Pons (tissue), 1 donor: ENCODE measurements around the gene DPM3.

ENCODE experiments used
- DNase-seq: peaks from one replicate; pipeline ENCODE4 v3.0.0-alpha.2; 2016; ENCODE audit warnings: low spot score

The DPM3 gene

DNA sequence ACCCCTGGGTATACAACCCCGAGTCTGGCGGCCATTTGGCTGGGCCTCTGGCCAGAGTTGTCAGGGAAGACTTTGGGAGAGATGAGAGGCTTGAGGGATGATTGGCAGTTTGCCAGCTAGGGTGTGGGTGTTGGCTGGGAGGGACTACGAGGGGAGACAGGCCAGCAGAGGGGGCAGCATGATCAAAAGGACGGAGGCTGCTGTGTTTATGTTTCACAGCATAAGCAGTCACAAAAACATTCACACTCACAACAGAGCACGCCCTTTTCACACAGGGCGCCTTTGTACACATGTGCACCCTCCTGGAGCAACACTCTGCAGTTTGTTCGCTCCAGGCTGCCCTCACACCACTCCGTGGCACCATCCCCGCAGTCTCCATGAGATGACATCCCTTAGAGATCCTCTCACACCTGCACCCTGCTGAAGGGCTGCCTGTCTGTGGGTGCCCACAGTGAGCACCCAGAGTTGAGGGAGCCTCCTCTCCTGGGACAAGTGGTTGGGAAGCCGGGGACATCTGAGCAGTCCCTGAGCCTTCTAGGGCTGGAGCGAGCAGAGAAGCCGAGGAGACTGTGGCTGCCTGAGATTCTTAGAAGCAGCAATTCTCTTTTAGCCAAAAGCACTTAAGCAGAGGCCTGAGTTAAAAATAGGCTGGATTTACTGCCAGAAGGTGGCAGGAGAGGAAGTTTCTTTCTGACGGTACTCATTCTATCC lies 46.3 kb downstream of the DPM3 start:
- peak; percentile 69 for DNase-seq

DNA sequence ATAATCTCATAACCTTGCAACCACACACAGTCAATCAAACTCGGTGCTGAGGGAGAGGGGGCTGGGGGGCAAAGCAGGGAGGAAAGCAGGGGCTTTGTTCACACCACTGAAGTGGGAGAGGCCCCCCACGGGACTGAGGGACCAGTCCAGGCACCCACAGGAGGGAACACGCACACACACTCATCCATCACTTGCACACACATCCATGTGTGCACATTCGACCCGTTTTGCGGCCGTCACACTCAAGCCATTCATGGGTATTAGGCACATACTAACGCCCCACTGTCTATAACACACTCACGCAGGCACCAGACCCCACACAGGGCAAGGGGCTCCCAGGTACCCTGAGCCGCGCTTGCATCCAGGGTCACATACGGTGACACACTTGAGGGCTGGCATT lies 47.7 kb downstream of the DPM3 start:
- DNase-seq = no peak

DNA sequence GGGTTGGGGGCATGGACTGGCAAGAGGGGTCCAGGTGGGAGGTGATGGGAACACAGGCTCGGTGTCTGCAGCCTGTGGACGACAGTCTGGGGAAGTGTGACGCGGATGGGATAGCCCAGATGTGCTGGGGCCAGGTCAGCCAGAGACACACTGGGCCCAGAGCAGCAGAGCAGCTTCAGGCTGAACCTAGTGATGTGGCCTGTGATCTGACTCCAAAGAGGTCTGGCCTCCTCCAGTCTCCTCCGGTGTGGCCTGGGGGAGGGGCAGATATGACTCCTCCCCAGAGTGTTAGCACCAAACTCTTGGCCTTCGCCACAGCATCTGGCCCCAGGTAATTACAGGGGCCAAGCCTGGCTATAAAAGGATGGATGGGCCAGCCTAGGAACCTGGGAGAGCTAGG lies 48.2 kb downstream of the DPM3 start:
- DNase-seq = no peak

DNA sequence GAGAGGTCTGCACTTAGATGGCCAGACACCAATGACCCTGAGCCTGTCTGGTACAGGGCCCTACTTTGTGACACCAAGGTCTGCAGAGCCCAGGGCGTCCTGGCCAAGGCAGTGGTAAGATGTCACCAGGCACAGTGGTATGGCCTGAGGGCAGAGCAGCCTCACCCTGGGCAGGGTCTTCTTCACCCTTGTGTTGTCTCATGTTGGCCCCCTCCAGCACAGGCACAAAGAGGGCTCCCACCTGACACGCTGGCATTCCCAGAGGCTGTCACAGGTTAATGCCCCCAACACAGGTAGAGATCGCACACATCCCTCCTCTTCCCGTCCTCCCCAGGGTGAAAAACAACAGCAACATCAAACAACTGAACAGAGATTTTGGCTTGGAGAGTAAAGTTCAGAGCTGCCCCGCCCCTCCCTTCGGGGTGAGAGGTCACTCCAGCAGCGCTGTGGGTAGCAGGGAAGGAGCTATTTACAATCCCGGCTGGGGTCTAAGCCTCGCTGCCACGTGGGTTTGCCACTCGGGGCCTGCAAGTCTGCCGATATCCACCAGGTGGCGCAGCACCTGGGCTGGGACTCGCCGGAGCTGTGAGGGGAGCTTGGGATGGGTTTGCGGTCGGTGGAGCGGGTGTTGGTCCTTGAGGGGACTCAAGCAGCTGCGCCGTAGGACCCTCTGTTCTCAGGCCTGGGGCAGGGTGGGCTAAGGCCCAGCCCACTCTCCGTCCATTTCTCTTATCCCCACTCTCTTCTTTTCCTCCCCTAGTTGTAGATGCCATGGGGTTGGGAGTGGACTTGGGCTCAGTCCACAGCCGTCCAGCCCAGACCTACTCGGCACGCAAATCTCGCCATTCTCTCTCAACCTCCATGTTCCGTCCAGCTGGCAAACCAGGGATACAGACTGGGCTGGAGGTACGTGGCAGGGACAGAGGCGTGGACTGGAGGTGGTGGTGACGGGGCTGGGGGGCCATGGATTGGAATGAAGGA lies 49.0 kb downstream of the DPM3 start:
- peak; percentile 69 for DNase-seq
